ENCODE data around the gene LRRC25. TPM values are rescaled to one million over a fixed set of nuclear protein-coding genes. Genes with fewer than 3 reads are reported as not detected.

LRRC25 gene
- total RNA-seq: not detected in 2 replicates

GRCh38 chr19:18397242-18398202, at the start of gene LRRC25:
Gene LRRC25, minus strand, starts transcription at chr19:18397622. Its CDS starts 659 bp downstream, at chr19:18396963.
- no peak for DNase-seq (ENCODE audit: low read depth in 2 of 2)

GRCh38 chr19:18446811-18447359, 49.5 kb upstream of the LRRC25 start:
- no peak for DNase-seq (ENCODE audit: low read depth in 2 of 2)

- no peak for DNase-seq (ENCODE audit: low read depth in 2 of 2)
Observed at GRCh38 chr19:18446145-18446810, 48.9 kb upstream of the LRRC25 start.

- DNase-seq (ENCODE audit: low read depth in 2 of 2): no peak
Observed at GRCh38 chr19:18445262-18445948, 48.0 kb upstream of the LRRC25 start.

- no peak for DNase-seq (ENCODE audit: low read depth in 2 of 2)
Observed at GRCh38 chr19:18444513-18444912, 47.1 kb upstream of the LRRC25 start.

- DNase-seq (ENCODE audit: low read depth in 2 of 2): no peak
Observed at GRCh38 chr19:18443831-18444230, 46.4 kb upstream of the LRRC25 start.

- no peak for DNase-seq (ENCODE audit: low read depth in 2 of 2)
Observed at GRCh38 chr19:18443406-18443805, 46.0 kb upstream of the LRRC25 start.

GRCh38 chr19:18442941-18443340, 45.5 kb upstream of the LRRC25 start:
- DNase-seq (ENCODE audit: low read depth in 2 of 2): no peak

GRCh38 chr19:18441804-18442788, 44.7 kb upstream of the LRRC25 start:
- no peak for DNase-seq (ENCODE audit: low read depth in 2 of 2)

GRCh38 chr19:18440936-18441803, 43.7 kb upstream of the LRRC25 start:
- DNase-seq (ENCODE audit: low read depth in 2 of 2): no peak

- DNase-seq (ENCODE audit: low read depth in 2 of 2): no peak
Observed at GRCh38 chr19:18440415-18440877, 43.0 kb upstream of the LRRC25 start.

GRCh38 chr19:18439910-18440237, 42.5 kb upstream of the LRRC25 start:
- DNase-seq (ENCODE audit: low read depth in 2 of 2): no peak

- DNase-seq (ENCODE audit: low read depth in 2 of 2): no peak
Observed at GRCh38 chr19:18439025-18439909, 41.8 kb upstream of the LRRC25 start.

GRCh38 chr19:18438331-18439024, 41.1 kb upstream of the LRRC25 start:
- DNase-seq (ENCODE audit: low read depth in 2 of 2): peak; percentile 60 to 62

GRCh38 chr19:18437491-18438330, 40.3 kb upstream of the LRRC25 start, which contains the start of gene ISYNA1:
Gene ISYNA1, minus strand, starts transcription at chr19:18438133. Its CDS starts 154 bp downstream, at chr19:18437979.
- peak in 1 of 2 donors; percentile 66 for DNase-seq (ENCODE audit: low read depth in 2 of 2)

GRCh38 chr19:18436671-18437490, 39.5 kb upstream of the LRRC25 start:
- DNase-seq (ENCODE audit: low read depth in 2 of 2): peak in 1 of 2 donors; percentile 83

Data from dermis microvascular lymphatic vessel endothelial cell (primary cell).